IPS DF 6.9 (cell line): ENCODE data around the gene CCNJL.
"Not testable (repeated sequence)": the region's sequence is repeated elsewhere in the genome, so short reads cannot be mapped to it uniquely, and the experiment has no call there.

Experiments used
- DNase-seq: peaks from one replicate; pipeline ENCODE4 v3.0.0-alpha.2; 2013; ENCODE audit warnings: low read depth, low spot score
- H3K27ac ChIP-seq: one replicate; pipeline ENCODE4 v1.5.1; 2013; ENCODE audit warnings: low read length, control low read depth
- H3K27me3 ChIP-seq: 2 replicates; pipeline ENCODE4 v1.6.1; 2013; ENCODE audit warnings: mild to moderate bottlenecking, low read length; ENCODE audit not compliant: control insufficient read depth, insufficient read depth
- H3K36me3 ChIP-seq: 2 replicates; pipeline ENCODE4 v1.6.1; 2013; ENCODE audit warnings: low read length; ENCODE audit not compliant: control insufficient read depth, insufficient read depth
- H3K4me1 ChIP-seq: 2 replicates; pipeline ENCODE4 v1.6.1; 2013; ENCODE audit warnings: low read length; ENCODE audit not compliant: control insufficient read depth, insufficient read depth
- H3K4me3 ChIP-seq: 2 replicates; pipeline ENCODE4 v1.5.1; 2013; ENCODE audit warnings: mild to moderate bottlenecking, low read length
- H3K9me3 ChIP-seq: 2 replicates; pipeline ENCODE4 v1.6.1; 2013; ENCODE audit warnings: low read length, inconsistent platforms; ENCODE audit not compliant: control insufficient read depth, insufficient read depth
- WGBS: extraction: QIAGEN DNeasy Blood & Tissue Kit; methylation state at CpG from one replicate; pipeline ENCODE4 v1.1.7; 2013; ENCODE audit warnings: mixed read lengths, missing lambda C conversion rate; ENCODE audit not compliant: insufficient read length, insufficient coverage; 5-methylcytosine and 5-hydroxymethylcytosine counted together

The CCNJL gene

DNA sequence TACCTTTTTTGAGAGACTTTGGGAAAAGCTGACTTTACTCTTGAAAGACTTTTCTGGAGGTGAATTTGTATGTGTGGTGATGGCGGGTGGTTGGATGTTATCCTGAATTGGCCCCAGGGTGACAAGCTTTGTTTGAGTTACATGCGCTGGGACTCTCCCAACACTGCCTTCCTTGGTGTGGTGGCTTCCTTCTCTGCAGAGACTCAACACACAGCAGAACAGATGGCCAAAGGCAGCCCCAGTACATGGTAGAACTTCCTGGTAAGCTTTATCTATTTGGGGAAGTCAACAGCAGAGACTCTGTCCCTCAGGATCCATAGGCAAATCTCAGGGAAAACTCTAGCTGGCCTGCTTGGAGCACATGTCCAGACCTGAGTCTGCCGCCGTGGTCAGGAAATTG is 39.9 kb upstream of the CCNJL start:
- no CpG with 5 or more reads among the region's 4 CpGs for WGBS
- Histone ChIP-seq H3K4me3 (no peak overlapping the region), H3K9me3 (no peaks in the 10 kb centered on the region), H3K27ac (no peak overlapping the region), H3K27me3 (no peaks in the 10 kb centered on the region), H3K36me3 (no peaks in the 10 kb centered on the region), H3K4me1 (no peaks in the 10 kb centered on the region)
- DNase-seq, result no peak

DNA sequence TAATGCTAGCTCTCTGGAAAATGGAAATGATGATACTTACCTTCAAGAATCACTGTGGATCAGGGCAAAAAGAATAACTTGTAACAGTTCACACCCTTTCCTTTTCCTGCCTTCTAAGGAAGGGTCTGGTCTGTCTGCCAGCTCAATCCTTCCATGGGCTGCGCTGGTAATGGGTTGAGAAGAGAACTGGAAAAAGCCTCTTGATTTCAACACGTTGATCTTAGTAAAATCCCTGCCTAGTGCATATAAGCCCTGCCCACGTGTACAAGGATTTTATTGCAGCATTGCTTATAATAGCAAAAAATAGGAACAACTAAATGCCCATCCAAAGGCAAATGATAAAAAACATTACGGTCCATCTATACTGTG is 37.6 kb upstream of the CCNJL start:
- Histone ChIP-seq H3K27ac (no peak overlapping the region), H3K36me3 (no peaks in the 10 kb centered on the region), H3K27me3 (no peaks in the 10 kb centered on the region), H3K9me3 (no peaks in the 10 kb centered on the region), H3K4me1 (peaks cover under 1% of the 10 kb centered on the region; the same call in 1 of the 2 replicates), H3K4me3 (no peak overlapping the region)
- DNase-seq, result no peak
- WGBS, result no CpG with 5 or more reads among the region's 4 CpGs

DNA sequence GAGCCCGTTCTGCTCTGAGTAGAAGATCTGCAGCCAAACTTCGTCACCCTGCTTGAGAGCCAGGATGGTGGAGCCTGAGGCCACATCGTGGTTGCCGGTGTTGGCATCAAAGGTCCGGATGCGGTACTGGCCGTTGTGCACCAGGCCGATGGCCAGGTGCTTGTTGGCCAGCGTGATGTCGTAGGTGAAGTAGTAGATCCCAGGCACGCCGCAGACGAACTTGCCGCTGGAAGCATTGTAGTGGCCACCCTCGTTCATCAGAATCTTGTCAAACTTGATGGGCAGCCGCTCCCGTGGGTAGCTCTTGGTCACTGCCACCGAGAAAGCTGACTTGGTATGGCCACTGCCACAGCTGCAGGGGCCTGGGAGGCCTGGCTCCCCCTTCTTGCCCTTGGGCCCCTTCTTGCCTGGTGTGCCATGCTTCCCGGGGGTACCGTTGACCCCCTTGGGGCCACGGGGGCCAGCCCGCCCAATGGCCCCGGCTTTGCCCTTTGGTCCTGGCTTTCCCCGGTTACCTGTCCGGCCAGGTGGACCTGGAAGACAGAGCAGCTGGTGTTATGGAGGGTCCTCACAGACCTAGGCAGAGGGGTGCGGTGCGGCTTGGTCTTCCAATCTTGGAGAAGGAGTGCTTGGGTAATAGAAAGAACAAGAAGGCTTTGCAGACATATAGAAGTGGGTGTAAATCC is 37.0 kb upstream of the CCNJL start:
- no peaks in the 10 kb centered on the region for H3K27me3 ChIP-seq
- H3K36me3 ChIP-seq, result no peaks in the 10 kb centered on the region
- no CpG with 5 or more reads among the region's 27 CpGs for WGBS
- H3K4me1 ChIP-seq, result peaks cover 2% of the 10 kb centered on the region; the same call in 1 of the 2 replicates
- H3K9me3 ChIP-seq, result no peaks in the 10 kb centered on the region
- no peak overlapping the region for H3K4me3 ChIP-seq
- no peak for DNase-seq
- H3K27ac ChIP-seq, result no peak overlapping the region

DNA sequence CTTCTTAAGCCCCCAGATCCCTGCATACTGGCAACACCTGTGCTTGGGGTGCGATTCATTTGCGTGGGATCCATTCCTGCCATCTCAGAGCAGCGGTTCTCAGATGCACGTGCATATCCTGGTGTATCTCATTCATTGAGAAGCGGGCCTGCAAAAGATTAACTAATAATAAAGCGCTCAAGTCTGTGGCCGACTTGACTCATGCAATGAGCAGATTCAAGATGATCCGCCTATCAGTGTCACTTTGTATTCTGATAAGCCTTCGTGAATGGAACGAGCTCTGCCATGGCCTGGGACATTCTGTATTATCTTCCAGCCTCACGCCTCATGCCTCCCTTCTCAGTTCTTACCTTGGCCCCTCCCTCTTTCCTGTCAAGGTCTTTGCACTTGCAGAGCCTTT is 35.7 kb upstream of the CCNJL start:
- Histone ChIP-seq H3K4me3 (no peak overlapping the region), H3K36me3 (no peaks in the 10 kb centered on the region), H3K27me3 (no peaks in the 10 kb centered on the region), H3K4me1 (peaks cover 2% of the 10 kb centered on the region; the same call in 1 of the 2 replicates), H3K27ac (no peak overlapping the region), H3K9me3 (no peaks in the 10 kb centered on the region)
- no CpG with 5 or more reads among the region's 11 CpGs for WGBS
- no peak for DNase-seq

DNA sequence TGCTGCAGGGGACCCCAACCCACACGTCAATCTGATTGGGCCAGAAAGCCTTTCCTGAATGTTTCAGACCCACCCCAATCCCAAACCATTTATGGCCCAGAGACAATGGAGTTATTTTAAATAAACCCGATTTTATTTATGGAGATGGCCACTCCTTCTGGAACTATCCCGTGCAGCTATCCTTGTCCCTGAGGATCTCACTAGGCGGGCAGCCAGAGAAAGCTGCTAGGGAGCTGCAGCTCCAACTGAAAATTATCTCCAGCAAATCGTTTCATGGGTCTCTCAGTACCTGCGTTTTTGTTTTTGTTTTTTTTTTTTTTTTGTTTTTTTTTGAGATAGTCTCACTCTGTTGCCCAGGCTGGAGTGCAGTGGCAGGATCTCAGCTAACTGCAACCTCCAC is 35.1 kb upstream of the CCNJL start:
- Histone ChIP-seq H3K9me3 (no peaks in the 10 kb centered on the region), H3K4me1 (peaks cover 2% of the 10 kb centered on the region; the same call in 1 of the 2 replicates), H3K27me3 (no peaks in the 10 kb centered on the region), H3K27ac (no peak overlapping the region), H3K4me3 (no peak overlapping the region), H3K36me3 (no peaks in the 10 kb centered on the region)
- WGBS, result no CpG with 5 or more reads among the region's 6 CpGs
- no peak for DNase-seq

DNA sequence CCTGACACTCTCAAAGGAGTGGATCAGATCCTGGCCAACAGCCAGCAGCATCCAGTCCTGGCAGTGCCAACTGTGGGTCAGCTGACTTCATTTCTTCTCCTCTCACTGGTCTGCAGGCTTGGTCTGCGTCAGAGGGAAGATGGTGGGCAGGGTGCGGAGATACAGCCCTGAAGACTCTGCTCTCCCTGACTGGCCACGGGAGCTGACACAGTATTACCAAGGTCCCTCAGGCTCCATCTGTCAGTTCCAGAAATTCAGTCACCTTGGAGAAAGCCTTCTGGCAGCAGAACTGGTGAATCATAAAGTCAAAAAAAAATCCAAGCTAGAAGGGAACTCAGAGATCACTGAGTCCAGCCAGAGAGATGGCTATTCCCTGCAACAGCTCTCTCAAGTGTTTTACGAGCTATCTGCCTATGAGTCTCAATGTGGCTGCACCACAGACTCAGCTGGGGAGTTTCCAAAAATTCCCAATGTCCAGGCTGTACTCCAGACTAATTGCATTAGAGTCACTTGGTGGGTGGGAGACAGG is 30.1 kb upstream of the CCNJL start:
- no CpG with 5 or more reads among the region's 4 CpGs for WGBS
- no peak for DNase-seq
- Histone ChIP-seq H3K36me3 (no peaks in the 10 kb centered on the region), H3K4me1 (peaks cover 2% of the 10 kb centered on the region; the same call in 1 of the 2 replicates), H3K4me3 (no peak overlapping the region), H3K27ac (no peak overlapping the region), H3K9me3 (no peaks in the 10 kb centered on the region), H3K27me3 (no peaks in the 10 kb centered on the region)

DNA sequence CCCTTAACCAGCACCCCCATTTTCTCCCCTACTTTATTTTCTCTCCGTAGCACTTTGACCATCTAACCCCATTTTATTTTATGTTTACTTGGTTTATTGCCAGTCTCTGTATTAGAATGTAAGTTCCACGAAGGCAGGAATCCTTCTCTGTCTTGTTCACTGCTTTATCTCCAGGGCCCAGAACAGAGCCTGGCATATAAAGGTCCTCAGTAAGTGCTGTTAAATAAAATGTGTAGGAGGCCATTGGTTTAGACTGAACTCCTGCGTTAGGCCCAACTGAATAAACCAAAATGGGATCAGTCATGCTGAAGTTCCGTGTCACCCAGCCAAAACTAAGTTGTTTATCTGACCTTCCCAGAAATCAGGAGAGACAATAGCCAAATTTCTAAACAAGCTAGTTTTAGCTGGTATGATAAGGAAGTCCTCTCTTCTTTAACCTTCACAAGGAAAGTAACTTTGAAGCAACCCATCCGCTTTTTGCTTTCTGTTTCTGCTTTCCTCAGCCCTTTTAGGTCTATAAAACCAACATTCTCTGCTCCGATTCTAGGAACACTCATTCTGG is 29.0 kb upstream of the CCNJL start:
- WGBS, result no CpG with 5 or more reads among the region's 6 CpGs
- Histone ChIP-seq H3K36me3 (no peaks in the 10 kb centered on the region), H3K27me3 (no peaks in the 10 kb centered on the region), H3K27ac (no peak overlapping the region), H3K4me1 (peaks cover 2% of the 10 kb centered on the region; the same call in 1 of the 2 replicates), H3K4me3 (no peak overlapping the region), H3K9me3 (no peaks in the 10 kb centered on the region)
- no peak for DNase-seq

DNA sequence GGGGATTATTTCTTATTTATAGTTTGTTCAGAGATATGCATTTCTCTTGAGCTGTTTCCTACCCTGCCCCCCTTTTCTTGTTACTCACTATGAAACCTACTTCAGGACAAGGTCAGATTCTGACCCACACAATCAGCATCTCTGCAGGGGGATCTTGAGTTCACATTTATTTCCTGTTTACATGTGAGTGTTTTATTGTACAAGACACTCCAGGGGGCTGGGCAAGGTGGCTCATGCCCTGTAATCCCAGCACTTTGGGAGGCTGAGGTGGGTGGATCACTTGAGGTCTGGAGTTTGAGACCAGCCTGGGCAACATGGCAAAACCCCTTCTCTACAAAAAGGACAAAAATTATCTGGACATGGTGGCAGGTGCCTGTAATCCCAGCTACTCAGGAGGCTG is 28.1 kb upstream of the CCNJL start:
- not testable (repeated sequence) for H3K9me3 ChIP-seq, H3K4me3 ChIP-seq, H3K4me1 ChIP-seq, DNase-seq, H3K36me3 ChIP-seq, H3K27me3 ChIP-seq, H3K27ac ChIP-seq

DNA sequence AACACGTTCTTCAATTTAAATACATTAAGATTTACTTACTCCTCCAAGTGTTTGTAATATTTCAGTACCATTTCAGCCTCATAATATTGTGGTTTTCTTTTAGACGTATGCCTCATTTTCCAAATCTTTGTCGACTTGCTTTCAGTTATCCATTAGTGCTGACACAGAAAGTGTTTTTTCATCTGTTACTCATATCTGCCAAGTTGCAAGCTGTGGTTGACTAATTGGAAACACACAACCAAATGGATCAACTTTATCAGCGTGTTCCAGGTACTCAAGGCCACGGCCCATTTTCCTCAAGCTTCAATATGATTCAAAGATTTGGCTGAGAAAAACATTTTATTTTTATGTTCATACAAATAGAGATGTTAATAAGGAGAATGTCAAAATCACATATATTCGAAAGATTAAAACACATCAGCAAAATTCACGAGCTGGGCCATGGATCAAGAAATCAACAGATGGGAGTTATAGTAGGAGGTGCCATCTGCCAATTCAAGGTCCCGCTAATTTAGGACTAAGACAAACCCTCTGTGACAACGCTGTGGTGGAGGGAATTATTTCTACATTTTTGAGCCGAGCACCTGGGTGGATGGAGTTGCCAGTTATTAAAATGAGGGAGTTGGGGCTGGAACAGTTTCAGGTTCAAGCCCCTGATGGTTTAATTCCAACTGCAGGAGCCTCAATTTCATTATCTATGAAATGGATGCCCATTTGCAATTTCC is 27.2 kb upstream of the CCNJL start:
- Histone ChIP-seq H3K27ac (no peak overlapping the region), H3K27me3 (no peaks in the 10 kb centered on the region), H3K4me1 (no peaks in the 10 kb centered on the region), H3K4me3 (no peak overlapping the region), H3K36me3 (no peaks in the 10 kb centered on the region), H3K9me3 (no peaks in the 10 kb centered on the region)
- WGBS, result 100% methylated on average over 1 of the region's 10 CpGs
- DNase-seq, result no peak

DNA sequence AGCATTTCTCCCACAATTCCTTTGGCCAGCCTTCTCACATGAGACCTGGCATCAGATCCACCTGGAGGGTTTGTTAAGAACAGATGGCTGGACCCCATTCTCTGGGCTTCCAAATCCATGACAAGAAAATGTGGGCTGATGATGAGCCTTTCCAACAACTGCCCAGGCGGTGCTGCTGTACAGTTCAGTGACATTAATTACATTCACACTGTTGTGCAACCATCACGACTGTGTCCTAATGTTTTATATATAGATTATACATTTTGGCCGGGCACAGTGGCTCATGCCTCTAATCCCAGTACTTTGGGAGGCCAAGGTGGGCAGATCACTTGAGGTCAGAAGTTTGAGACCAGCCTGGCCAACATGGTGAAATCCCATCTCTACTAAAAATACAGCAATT is 22.4 kb upstream of the CCNJL start:
- H3K36me3 ChIP-seq, H3K4me3 ChIP-seq, H3K27ac ChIP-seq, H3K4me1 ChIP-seq, H3K9me3 ChIP-seq, H3K27me3 ChIP-seq, DNase-seq: not testable (repeated sequence)
- WGBS, result no CpG with 5 or more reads among the region's 3 CpGs
